Loucy (cell line): ENCODE results near the gene DDX24.

ENCODE experiments used
- CTCF ChIP-seq: fragments of 200-600 bp; sonication (generic); conservative IDR thresholded peaks from 2 replicates; pipeline ENCODE4 v1.5.1; 2014; ENCODE audit warnings: mild to moderate bottlenecking, antibody characterized with exemption, low read length
- EZH2phosphoT487 ChIP-seq: fragments of 200-600 bp; IDR thresholded peaks from 2 replicates; pipeline ENCODE4 v1.6.1; 2018; ENCODE audit warnings: antibody characterized with exemption, mild to moderate bottlenecking, moderate library complexity, borderline replicate concordance

GRCh38 chr14:94030571-94030970 lies 50.4 kb downstream of the DDX24 start:
- no peak for TF ChIP-seq CTCF
- TF ChIP-seq EZH2phosphoT487: no peak
